Esophagus muscularis mucosa (tissue), 3 donors: Measurements from ENCODE around the gene ACLY.

Experiments
- POLR2AphosphoS5 ChIP-seq, 2 donors: sonication (generic); formaldehyde crosslinking; IDR thresholded peaks; one replicate each; pipeline ENCODE4 v1.6.1; 2017; ENCODE audit warnings: antibody characterized with exemption in 2 of 2
- TF ChIP-seq, protein P1 (sequence below), 3 experiments: fragments of 200-600 bp in 2 of 3; fragments of 450-650 bp in 1 of 3; sonication (generic) in 2 of 3; IDR thresholded peaks; one replicate each; pipeline ENCODE4 v1.5.1; 2017 to 2019; ENCODE audit warnings: antibody characterized with exemption in 3 of 3, mild to moderate bottlenecking in 2 of 3, moderate library complexity in 1 of 3

DNA sequence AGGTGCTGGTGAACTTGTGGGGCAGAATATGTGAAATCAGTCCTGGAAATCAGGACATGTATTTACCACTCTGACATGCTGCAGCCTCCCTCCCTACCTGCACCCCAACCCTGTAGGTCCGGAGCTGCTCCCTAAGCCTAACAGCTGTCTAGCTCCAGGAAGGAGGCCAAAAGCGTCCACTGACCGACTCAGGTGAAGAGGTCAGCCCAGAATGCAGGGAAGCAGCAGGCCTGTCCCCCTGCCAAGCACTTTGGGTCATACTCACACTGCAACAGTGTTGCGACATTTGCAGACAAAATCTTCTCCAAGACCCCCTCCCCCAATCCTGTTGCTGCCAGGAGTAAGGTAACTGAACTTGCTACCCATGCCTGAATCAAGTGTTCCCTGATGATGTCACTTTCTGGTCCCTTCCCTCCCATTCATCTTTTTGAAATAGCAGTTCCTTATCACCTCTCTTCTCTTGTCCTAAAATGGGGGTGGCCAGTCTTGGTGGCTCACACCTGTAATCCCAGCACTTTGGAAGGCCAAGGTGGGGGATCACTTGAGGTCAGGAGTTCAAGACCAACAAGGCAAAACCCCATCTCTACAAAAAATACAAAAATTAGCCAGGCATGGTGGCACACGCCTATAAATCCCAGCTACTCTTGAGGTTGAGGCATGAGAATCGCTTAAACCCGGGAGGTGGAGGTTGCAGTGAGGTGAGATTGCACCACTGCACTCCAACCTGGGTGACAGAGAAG lies 1.3 kb upstream of the ACLY start:
- TF ChIP-seq POLR2AphosphoS5 (IDR thresholded peaks at IDR 0.05), result no peak
- TF ChIP-seq, protein P1, sequence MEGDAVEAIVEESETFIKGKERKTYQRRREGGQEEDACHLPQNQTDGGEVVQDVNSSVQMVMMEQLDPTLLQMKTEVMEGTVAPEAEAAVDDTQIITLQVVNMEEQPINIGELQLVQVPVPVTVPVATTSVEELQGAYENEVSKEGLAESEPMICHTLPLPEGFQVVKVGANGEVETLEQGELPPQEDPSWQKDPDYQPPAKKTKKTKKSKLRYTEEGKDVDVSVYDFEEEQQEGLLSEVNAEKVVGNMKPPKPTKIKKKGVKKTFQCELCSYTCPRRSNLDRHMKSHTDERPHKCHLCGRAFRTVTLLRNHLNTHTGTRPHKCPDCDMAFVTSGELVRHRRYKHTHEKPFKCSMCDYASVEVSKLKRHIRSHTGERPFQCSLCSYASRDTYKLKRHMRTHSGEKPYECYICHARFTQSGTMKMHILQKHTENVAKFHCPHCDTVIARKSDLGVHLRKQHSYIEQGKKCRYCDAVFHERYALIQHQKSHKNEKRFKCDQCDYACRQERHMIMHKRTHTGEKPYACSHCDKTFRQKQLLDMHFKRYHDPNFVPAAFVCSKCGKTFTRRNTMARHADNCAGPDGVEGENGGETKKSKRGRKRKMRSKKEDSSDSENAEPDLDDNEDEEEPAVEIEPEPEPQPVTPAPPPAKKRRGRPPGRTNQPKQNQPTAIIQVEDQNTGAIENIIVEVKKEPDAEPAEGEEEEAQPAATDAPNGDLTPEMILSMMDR (IDR thresholded peaks at IDR 0.05), result no peak
